DND-41 (cell line): ENCODE results near the gene PLXDC1.
A peak's percentile ranks its signal among the peaks of the same experiment; 100 is the strongest.

Source experiments
- ATAC-seq: fragments of 200-7000 bp; cut with Tn5 transposase; 3 replicates; pipeline ENCODE4 v1.9.1; 2021; ENCODE audit warnings: low read depth; ENCODE audit not compliant: insufficient read depth
- DNase-seq: peaks from one replicate; pipeline ENCODE4 v3.0.0-alpha.2; 2020
- H2AFZ ChIP-seq: 2 replicates; pipeline ENCODE4 v1.6.0; 2012; ENCODE audit warnings: low read depth, low read length
- H3K27ac ChIP-seq: 2 replicates; pipeline ENCODE4 v1.5.1; 2012; ENCODE audit warnings: low read length, inconsistent platforms
- H3K27me3 ChIP-seq: fragments of 200-600 bp; sonication (generic); 2 replicates; pipeline ENCODE4 v1.6.0; 2012; ENCODE audit warnings: low read length, mild to moderate bottlenecking, inconsistent platforms; ENCODE audit not compliant: insufficient read depth, poor library complexity
- H3K36me3 ChIP-seq: 2 replicates; pipeline ENCODE4 v1.5.1; 2012; ENCODE audit warnings: low read length, inconsistent platforms; ENCODE audit not compliant: insufficient read depth
- H3K4me1 ChIP-seq: 2 replicates; pipeline ENCODE4 v1.5.1; 2012; ENCODE audit warnings: mild to moderate bottlenecking, low read length; ENCODE audit not compliant: insufficient read depth
- H3K4me2 ChIP-seq: 2 replicates; pipeline ENCODE4 v1.6.0; 2012; ENCODE audit warnings: mild to moderate bottlenecking, moderate library complexity, low read length, inconsistent platforms; ENCODE audit not compliant: insufficient read depth
- H3K4me3 ChIP-seq, 2 experiments: fragments of 200-600 bp in 1 of 2; shearing (Covaris generic) in 1 of 2; 2 replicates each; pipeline ENCODE4 v1.5.1; 2012 to 2016; ENCODE audit warnings: inconsistent platforms in 2 of 2, low read length in 2 of 2, mild to moderate bottlenecking in 2 of 2, low read depth in 1 of 2, moderate library complexity in 1 of 2
- H3K79me2 ChIP-seq: 2 replicates; pipeline ENCODE4 v1.6.0; 2012; ENCODE audit warnings: low read length, inconsistent platforms; ENCODE audit not compliant: insufficient read depth
- H3K9ac ChIP-seq: 2 replicates; pipeline ENCODE4 v1.6.0; 2012; ENCODE audit warnings: low read depth, mild to moderate bottlenecking, inconsistent platforms, low read length, moderate library complexity
- H3K9me3 ChIP-seq: 2 replicates; pipeline ENCODE4 v1.5.1; 2012; ENCODE audit warnings: low read length, moderate library complexity, mild to moderate bottlenecking, inconsistent platforms; ENCODE audit not compliant: insufficient read depth, severe bottlenecking
- H4K20me1 ChIP-seq: 2 replicates; pipeline ENCODE4 v1.6.0; 2012; ENCODE audit warnings: low read length; ENCODE audit not compliant: insufficient read depth
- CTCF ChIP-seq: IDR thresholded peaks from 2 replicates; pipeline ENCODE4 v1.5.1; 2012; ENCODE audit warnings: borderline replicate concordance, low read length, moderate library complexity, mild to moderate bottlenecking; ENCODE audit not compliant: poor library complexity, severe bottlenecking; ENCODE audit errors: extremely low read depth
- EZH2 ChIP-seq: IDR thresholded peaks from 3 replicates; pipeline ENCODE4 v1.6.1; 2012; ENCODE audit warnings: borderline replicate concordance, low read depth, mild to moderate bottlenecking, moderate library complexity, low read length, inconsistent platforms; ENCODE audit not compliant: severe bottlenecking

The PLXDC1 gene

GRCh38 chr17:39096508-39097149 is 54.8 kb downstream of the PLXDC1 start:
- TF ChIP-seq CTCF (peak; percentile 1), EZH2 (no peak)
- Histone ChIP-seq H3K9ac (peak overlapping the region; percentile 62), H3K9me3 (no peaks in the 10 kb centered on the region), H3K27me3 (no peaks in the 10 kb centered on the region), H3K79me2 (no peaks in the 10 kb centered on the region), H3K4me1 (peaks cover 57% of the 10 kb centered on the region), H4K20me1 (no peaks in the 10 kb centered on the region), H3K4me3 (peak overlapping the region in 1 of 2 experiments; percentile 51; a peak in 2 of 4 replicates), H3K36me3 (no peaks in the 10 kb centered on the region), H2AFZ (peak overlapping the region; percentile 69), H3K4me2 (peak overlapping the region; percentile 76), H3K27ac (peak overlapping the region; percentile 97)
- peak; percentile 72 for ATAC-seq
- peak; percentile 76 for DNase-seq

- no peaks in the 10 kb centered on the region for H3K79me2 ChIP-seq
- DNase-seq: no peak
- ATAC-seq: no peak
- no peaks in the 10 kb centered on the region for H3K36me3 ChIP-seq
- peak overlapping the region; percentile 62 for H3K27ac ChIP-seq
- H3K9me3 ChIP-seq: no peaks in the 10 kb centered on the region
- no peak for TF ChIP-seq EZH2
- no peak for TF ChIP-seq CTCF
- no peak overlapping the region for H3K9ac ChIP-seq
- no peak overlapping the region for H3K4me3 ChIP-seq
- no peak overlapping the region for H3K4me2 ChIP-seq
- no peaks in the 10 kb centered on the region for H3K27me3 ChIP-seq
- no peak overlapping the region for H2AFZ ChIP-seq
- no peaks in the 10 kb centered on the region for H4K20me1 ChIP-seq
- peaks cover 71% of the 10 kb centered on the region for H3K4me1 ChIP-seq
Measured at GRCh38 chr17:39095309-39095686, 56.1 kb downstream of the PLXDC1 start.

- no peaks in the 10 kb centered on the region for H3K9me3 ChIP-seq
- no peaks in the 10 kb centered on the region for H3K79me2 ChIP-seq
- no peaks in the 10 kb centered on the region for H3K36me3 ChIP-seq
- H3K4me3 ChIP-seq: no peak overlapping the region
- peaks cover 72% of the 10 kb centered on the region for H3K4me1 ChIP-seq
- H2AFZ ChIP-seq: no peak overlapping the region
- H3K27me3 ChIP-seq: no peaks in the 10 kb centered on the region
- no peak overlapping the region for H3K9ac ChIP-seq
- TF ChIP-seq EZH2: no peak
- TF ChIP-seq CTCF: no peak
- peak overlapping the region; percentile 65 for H3K27ac ChIP-seq
- no peaks in the 10 kb centered on the region for H4K20me1 ChIP-seq
- no peak overlapping the region for H3K4me2 ChIP-seq
- peak; percentile 29 for DNase-seq
- ATAC-seq: no peak
Measured at GRCh38 chr17:39094607-39095308, 56.7 kb downstream of the PLXDC1 start.
